Retinal pigment epithelial cell (primary cell): ENCODE results near the gene CCR5.

ENCODE experiments used
- DNase-seq: peaks from one replicate; pipeline ENCODE4 v3.0.0-alpha.2; 2010; ENCODE audit warnings: low read depth
- H3K4me3 ChIP-seq: 2 replicates; pipeline ENCODE4 v1.5.1; 2011; ENCODE audit warnings: mild to moderate bottlenecking, low read length, control low read depth, moderate library complexity
- CTCF ChIP-seq: conservative IDR thresholded peaks from 2 replicates; pipeline ENCODE4 v1.5.1; 2011; ENCODE audit warnings: low read depth, low read length, control low read depth, inconsistent platforms

CCR5 gene

GRCh38 chr3:46353090-46353489, 17.7 kb upstream of the CCR5 start:
- no peak for TF ChIP-seq CTCF
- DNase-seq: no peak
- no peak overlapping the region for H3K4me3 ChIP-seq

GRCh38 chr3:46353647-46354410, 16.9 kb upstream of the CCR5 start, which contains the start of gene CCR2:
Gene CCR2 (plus strand): TSS chr3:46354111. CDS start chr3:46357528, 3,417 bp downstream.
- no peak within 1 kb of the TSS for H3K4me3 ChIP-seq
- DNase-seq: no peak
- TF ChIP-seq CTCF: no peak

- DNase-seq: no peak
- no peak overlapping the region for H3K4me3 ChIP-seq
- TF ChIP-seq CTCF: no peak
These were observed 16.3 kb upstream of the CCR5 start for GRCh38 chr3:46354478-46354877.

GRCh38 chr3:46354984-46355383, 15.8 kb upstream of the CCR5 start:
- H3K4me3 ChIP-seq: no peak overlapping the region
- TF ChIP-seq CTCF: no peak
- no peak for DNase-seq

- no peak for TF ChIP-seq CTCF
- no peak overlapping the region for H3K4me3 ChIP-seq
- no peak for DNase-seq
These were observed 14.5 kb upstream of the CCR5 start for GRCh38 chr3:46356276-46356675.

GRCh38 chr3:46356909-46357308, 13.8 kb upstream of the CCR5 start:
- H3K4me3 ChIP-seq: no peak overlapping the region
- no peak for TF ChIP-seq CTCF
- DNase-seq: no peak

- no peak for DNase-seq
- no peak for TF ChIP-seq CTCF
- H3K4me3 ChIP-seq: no peak overlapping the region
These were observed 12.3 kb upstream of the CCR5 start for GRCh38 chr3:46358466-46358865.
